ENCODE measurements around the gene SPTBN1. TPM values are rescaled to one million over a fixed set of nuclear protein-coding genes. Genes with fewer than 3 reads are reported as not detected.

SPTBN1 gene
- total RNA-seq, 1 donor from 2014 or later, result 601 TPM

DNA sequence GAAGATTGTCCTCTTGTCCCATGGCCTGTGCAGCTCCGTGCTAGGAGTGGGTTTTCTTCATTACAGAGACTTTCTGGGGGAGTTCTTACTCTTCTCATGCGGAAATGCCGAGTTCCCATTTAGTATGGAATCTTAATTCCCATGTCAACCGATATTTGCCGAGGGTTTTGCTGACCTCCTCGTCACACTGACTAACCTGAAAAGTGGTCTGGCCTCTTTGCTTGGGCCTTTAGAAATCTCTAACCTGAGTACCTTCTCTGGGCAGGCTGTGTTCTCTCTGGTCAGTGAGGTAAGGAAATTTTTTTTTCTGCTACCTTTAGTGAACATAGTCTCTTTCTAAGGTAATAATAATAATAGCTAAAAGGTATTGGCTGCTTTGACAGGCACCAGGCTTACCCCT lies 256.4 kb downstream of the SPTBN1 start:
- Histone ChIP-seq H3K9me3 (no peaks in the 10 kb centered on the region), H3K36me3 (no peaks in the 10 kb centered on the region), H3K27me3 (ENCODE audit: low read depth) (peaks cover 4% of the 10 kb centered on the region), H3K27ac (no peak overlapping the region), H3K4me1 (peaks cover 16% of the 10 kb centered on the region), H3K4me3 (no peak overlapping the region)
- no peak for ATAC-seq
- TF ChIP-seq, protein P1, sequence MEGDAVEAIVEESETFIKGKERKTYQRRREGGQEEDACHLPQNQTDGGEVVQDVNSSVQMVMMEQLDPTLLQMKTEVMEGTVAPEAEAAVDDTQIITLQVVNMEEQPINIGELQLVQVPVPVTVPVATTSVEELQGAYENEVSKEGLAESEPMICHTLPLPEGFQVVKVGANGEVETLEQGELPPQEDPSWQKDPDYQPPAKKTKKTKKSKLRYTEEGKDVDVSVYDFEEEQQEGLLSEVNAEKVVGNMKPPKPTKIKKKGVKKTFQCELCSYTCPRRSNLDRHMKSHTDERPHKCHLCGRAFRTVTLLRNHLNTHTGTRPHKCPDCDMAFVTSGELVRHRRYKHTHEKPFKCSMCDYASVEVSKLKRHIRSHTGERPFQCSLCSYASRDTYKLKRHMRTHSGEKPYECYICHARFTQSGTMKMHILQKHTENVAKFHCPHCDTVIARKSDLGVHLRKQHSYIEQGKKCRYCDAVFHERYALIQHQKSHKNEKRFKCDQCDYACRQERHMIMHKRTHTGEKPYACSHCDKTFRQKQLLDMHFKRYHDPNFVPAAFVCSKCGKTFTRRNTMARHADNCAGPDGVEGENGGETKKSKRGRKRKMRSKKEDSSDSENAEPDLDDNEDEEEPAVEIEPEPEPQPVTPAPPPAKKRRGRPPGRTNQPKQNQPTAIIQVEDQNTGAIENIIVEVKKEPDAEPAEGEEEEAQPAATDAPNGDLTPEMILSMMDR (IDR thresholded peaks at IDR 0.05), result no peak
- intact Hi-C loops (cut with DNase I), result no loop called here
- DNase-seq, result no peak

DNA sequence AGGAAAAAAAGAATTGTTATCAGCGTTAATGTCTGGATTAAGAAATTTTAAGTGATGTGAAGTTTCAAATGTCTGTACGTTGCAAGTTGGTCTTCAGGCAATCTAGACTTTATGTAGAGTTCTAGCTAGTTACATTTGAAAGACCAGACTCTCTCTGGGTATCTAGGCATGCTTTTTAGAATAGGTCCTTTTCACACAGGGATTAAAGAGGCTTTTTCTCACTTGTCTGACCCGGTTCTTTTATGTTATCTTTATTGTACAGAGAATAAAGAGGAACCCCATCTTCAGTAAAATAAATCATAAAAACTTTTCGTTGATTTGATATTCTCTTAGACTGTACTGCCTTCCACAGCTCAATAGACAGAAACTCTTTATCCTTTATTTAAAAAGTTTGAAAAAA lies 258.9 kb downstream of the SPTBN1 start:
- H3K9me3 ChIP-seq, result no peaks in the 10 kb centered on the region
- ATAC-seq (no peak), DNase-seq (no peak)
- H3K27me3 ChIP-seq (ENCODE audit: low read depth), result no peaks in the 10 kb centered on the region
- H3K4me3 ChIP-seq, result no peak overlapping the region
- intact Hi-C loops (cut with DNase I), result no loop called here
- no peaks in the 10 kb centered on the region for H3K4me1 ChIP-seq
- no peaks in the 10 kb centered on the region for H3K36me3 ChIP-seq
- no peak overlapping the region for H3K27ac ChIP-seq
- TF ChIP-seq, protein P1 (IDR thresholded peaks at IDR 0.05), result no peak

DNA sequence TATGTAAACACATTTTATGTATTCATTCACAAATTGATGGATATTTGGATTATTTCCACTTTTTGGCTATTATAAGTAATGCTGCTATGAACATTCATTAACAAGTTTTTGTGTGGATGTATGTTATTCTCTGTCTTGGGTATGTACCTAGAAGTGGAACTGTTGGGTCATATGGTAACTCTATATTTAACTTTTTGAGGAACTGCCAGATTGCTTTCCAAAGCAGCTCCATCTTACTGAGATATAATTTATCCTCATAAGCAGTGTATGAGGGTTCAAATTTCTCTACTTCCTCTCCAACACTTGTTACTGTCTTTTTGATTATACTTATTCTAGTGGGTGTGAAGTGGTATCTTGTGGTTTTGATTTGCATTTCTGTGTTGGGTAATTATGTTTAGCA lies 260.2 kb downstream of the SPTBN1 start:
- TF ChIP-seq, protein P1 (IDR thresholded peaks at IDR 0.05), result no peak
- Histone ChIP-seq H3K36me3 (no peaks in the 10 kb centered on the region), H3K4me3 (no peak overlapping the region), H3K9me3 (no peaks in the 10 kb centered on the region), H3K27me3 (ENCODE audit: low read depth) (no peaks in the 10 kb centered on the region), H3K4me1 (no peaks in the 10 kb centered on the region), H3K27ac (no peak overlapping the region)
- intact Hi-C loops (cut with DNase I), result no loop called here
- no peak for ATAC-seq
- DNase-seq, result no peak

DNA sequence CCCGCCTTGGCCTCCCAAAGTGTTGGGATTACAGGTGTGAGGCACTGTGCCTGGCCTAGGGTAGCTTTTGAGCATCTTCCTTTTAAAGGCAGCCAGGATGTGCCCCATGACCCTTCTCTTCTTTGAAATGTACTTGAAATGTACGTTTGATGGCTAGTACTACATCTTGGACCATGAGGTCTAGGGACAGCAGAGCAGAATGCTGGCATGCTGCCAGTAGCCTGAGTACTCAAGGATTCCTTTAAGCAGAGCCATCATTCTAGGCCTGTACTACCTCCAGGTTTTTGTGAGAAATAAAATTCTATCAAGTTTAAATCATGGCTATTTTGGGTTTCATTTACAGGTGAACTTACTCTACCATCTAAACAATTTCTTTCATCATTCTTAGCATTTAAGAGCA lies 264.4 kb downstream of the SPTBN1 start:
- H3K9me3 ChIP-seq, result no peaks in the 10 kb centered on the region
- TF ChIP-seq, protein P1 (IDR thresholded peaks at IDR 0.05), result no peak
- ATAC-seq (no peak), DNase-seq (no peak)
- intact Hi-C loops (cut with DNase I), result no loop called here
- H3K27ac ChIP-seq, result no peak overlapping the region
- peaks cover 13% of the 10 kb centered on the region for H3K4me1 ChIP-seq
- no peak overlapping the region for H3K4me3 ChIP-seq
- peaks cover under 1% of the 10 kb centered on the region for H3K27me3 ChIP-seq (ENCODE audit: low read depth)
- H3K36me3 ChIP-seq, result no peaks in the 10 kb centered on the region

Other genes with a start within 250 kb of the SPTBN1 start
- gene TSPYL6, start 200.1 kb upstream of the SPTBN1 start, total RNA-seq, result not detected